A673 (cell line): ENCODE data around the gene GET3.

Experiments
- CTCF ChIP-seq: fragments of 300-800, 200-600 bp; sonication (generic); conservative IDR thresholded peaks from 2 replicates; pipeline ENCODE4 v1.5.1; 2017; ENCODE audit warnings: low read depth, mild to moderate bottlenecking, antibody characterized with exemption, low read length, moderate library complexity, mixed read lengths
- EZH2 ChIP-seq: fragments of 200-600 bp; sonication (generic); IDR thresholded peaks from 2 replicates; pipeline ENCODE4 v1.6.1; 2017; ENCODE audit warnings: borderline replicate concordance, low read depth, mild to moderate bottlenecking, mixed read lengths, antibody characterized with exemption, low read length; ENCODE audit not compliant: poor library complexity, severe bottlenecking

DNA sequence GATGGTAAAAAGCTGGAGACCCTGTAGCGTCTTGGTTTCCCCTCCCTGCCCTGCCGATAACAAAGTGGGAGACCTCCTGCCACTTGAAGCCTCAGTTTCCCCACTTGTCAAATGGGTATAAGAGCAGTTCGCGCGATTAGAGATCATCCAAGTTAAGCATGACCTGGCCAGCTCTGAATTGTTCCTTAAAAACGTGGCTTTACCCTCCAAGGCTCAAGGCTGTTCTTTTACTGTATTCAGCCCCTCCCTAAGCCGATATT, 14.0 kb upstream of the GET3 start:
- no peak for TF ChIP-seq CTCF
- TF ChIP-seq EZH2, result no peak
